ENCODE measurements around the gene MAP1LC3B2.

DNA sequence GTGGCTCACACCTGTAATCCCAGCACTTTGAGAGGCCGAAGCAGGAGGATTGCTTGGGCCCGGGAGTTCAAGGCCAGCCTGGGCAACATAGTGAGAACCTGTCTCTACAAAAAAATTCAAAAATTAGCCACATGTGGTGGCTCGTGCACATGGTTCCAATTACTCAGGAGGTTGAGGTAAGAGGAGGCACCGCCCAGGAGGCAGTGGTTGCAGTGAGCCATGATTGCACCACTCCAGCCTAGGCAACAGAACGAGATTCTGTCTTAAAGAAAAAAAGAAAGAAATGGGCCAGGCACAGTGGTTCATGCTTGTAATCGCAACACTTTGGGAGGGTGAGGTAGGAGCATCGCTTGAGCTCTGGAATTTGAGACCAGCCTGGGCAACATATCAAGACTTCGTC, 33.5 kb downstream of the MAP1LC3B2 start:
- TF ChIP-seq CTCF (IDR thresholded peaks at IDR 0.05; ENCODE audit: low read depth, low read length), result no peak
- TF ChIP-seq MAX (IDR thresholded peaks at IDR 0.05; ENCODE audit: low read depth, low read length), result peak; percentile 81
- TF ChIP-seq MYC (IDR thresholded peaks at IDR 0.05; ENCODE audit: low read depth, low read length), result peak; percentile 66
- TF ChIP-seq POLR2A (IDR thresholded peaks at IDR 0.05; ENCODE audit: extremely low read depth, insufficient read length), result no peak
